Activated naive CD4-positive, alpha-beta T cell treated with anti-CD3 and anti-CD28 coated beads, Interleukin-2, amount 10 ng/mL, durations not matched to agents 7 days and 5 days (primary cell): ENCODE results near the gene CPNE5.
A peak's percentile ranks its signal among the peaks of the same experiment; 100 is the strongest.

Experiments used
- CTCF ChIA-PET: fragments of 350-600 bp; sonication (Branson Sonifier 250); formaldehyde crosslinking; loops from one replicate; lab custom pipeline; 2021; ENCODE audit warnings: antibody characterized with exemption; lab: Charles Lee
- DNase-seq: peaks from one replicate; pipeline ENCODE4 v3.0.0-alpha.2; 2020
- H3K27ac Mint-ChIP-seq: one replicate; pipeline ENCODE4 v1.8.0; 2021; ENCODE audit warnings: mild to moderate bottlenecking, moderate library complexity, mixed read lengths
- H3K27me3 Mint-ChIP-seq: one replicate; pipeline ENCODE4 v1.8.0; 2021; ENCODE audit warnings: mild to moderate bottlenecking, mixed read lengths
- H3K36me3 Mint-ChIP-seq: one replicate; pipeline ENCODE4 v1.8.0; 2021; ENCODE audit warnings: mixed read lengths
- H3K4me1 Mint-ChIP-seq: one replicate; pipeline ENCODE4 v1.8.0; 2021; ENCODE audit warnings: mixed read lengths
- H3K4me3 Mint-ChIP-seq: one replicate; pipeline ENCODE4 v1.8.0; 2021; ENCODE audit warnings: mild to moderate bottlenecking, moderate library complexity, mixed read lengths
- H3K9me3 Mint-ChIP-seq: one replicate; pipeline ENCODE4 v1.8.0; 2021; ENCODE audit warnings: mixed read lengths

CPNE5 gene

DNA sequence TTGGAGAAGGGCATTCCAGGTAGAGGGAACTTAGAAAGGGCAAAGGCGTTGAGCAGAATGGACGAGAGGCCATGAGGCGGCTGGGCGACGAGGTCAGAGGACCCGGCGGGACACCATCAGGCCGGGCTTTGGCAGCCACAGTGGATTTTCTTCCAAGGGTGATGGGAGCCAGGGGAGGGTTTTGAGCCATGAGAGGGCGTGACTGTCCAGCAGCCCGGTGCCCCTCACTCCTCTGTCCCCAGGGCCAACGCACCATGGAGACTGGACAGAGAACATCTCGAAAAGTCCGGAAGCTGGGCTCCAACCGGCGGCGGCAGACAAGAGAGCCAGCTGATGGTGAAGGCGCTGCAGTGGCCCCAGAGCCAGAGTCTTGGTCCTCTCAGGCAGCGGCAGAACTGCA, 135.3 kb downstream of the CPNE5 start:
- no peak for DNase-seq
- Mint-ChIP-seq H3K36me3 (no peaks in the 10 kb centered on the region), H3K4me1 (peaks cover 9% of the 10 kb centered on the region), H3K27ac (no peak overlapping the region), H3K4me3 (no peak overlapping the region), H3K9me3 (no peaks in the 10 kb centered on the region), H3K27me3 (peaks cover 30% of the 10 kb centered on the region)
- CTCF ChIA-PET: no interaction called here

DNA sequence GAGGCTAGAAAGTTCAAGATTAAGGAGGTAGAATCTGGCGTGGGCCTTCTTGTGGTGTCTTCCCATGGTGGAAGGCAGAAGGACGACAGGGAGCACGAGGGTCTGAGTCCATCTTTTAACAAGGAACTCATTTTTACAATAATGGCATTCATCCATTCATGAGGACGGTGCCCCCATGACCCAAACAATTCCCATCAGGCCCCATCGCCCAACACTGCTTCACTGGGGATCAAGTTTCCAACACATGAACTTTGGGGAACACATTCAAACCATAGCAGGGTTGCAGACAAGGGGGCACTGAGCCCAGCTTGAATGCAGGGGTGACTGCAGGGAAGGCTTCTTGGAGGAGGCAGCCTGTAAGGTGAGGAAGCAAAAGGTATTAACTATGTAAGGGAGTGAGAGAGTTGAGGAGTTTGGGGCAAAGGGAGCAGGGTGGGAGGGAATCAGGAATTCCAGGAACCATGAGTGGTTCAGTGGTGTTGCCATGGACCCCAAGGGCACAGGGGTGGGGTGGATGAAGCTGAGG, 136.1 kb downstream of the CPNE5 start:
- CTCF ChIA-PET: no interaction called here
- H3K4me3 Mint-ChIP-seq: no peak overlapping the region
- peaks cover 9% of the 10 kb centered on the region for H3K4me1 Mint-ChIP-seq
- no peak for DNase-seq
- no peak overlapping the region for H3K27ac Mint-ChIP-seq
- H3K27me3 Mint-ChIP-seq: peaks cover 36% of the 10 kb centered on the region
- no peaks in the 10 kb centered on the region for H3K36me3 Mint-ChIP-seq
- H3K9me3 Mint-ChIP-seq: no peaks in the 10 kb centered on the region

DNA sequence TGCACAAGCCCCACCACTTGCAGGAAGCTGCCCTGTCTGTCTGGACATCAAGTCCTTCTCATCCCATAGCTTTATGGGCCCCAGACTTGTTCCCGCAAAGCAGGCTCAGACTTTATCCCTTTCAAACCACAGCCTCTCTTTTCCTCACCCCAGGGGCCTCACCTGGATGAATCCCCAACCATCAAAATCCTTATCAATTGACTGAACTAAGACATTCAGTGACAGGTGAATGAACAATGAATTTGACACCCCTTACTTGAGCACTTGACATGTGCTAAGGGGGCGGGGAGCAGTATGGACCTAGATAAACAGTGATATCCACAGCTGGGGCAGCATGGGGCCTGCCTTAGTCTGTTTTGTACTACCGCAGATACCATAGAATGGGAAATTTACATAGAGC, 136.6 kb downstream of the CPNE5 start:
- CTCF ChIA-PET: no interaction called here
- peaks cover 40% of the 10 kb centered on the region for H3K27me3 Mint-ChIP-seq
- H3K36me3 Mint-ChIP-seq: no peaks in the 10 kb centered on the region
- peaks cover 9% of the 10 kb centered on the region for H3K4me1 Mint-ChIP-seq
- no peaks in the 10 kb centered on the region for H3K9me3 Mint-ChIP-seq
- H3K27ac Mint-ChIP-seq: no peak overlapping the region
- no peak overlapping the region for H3K4me3 Mint-ChIP-seq
- DNase-seq: no peak

DNA sequence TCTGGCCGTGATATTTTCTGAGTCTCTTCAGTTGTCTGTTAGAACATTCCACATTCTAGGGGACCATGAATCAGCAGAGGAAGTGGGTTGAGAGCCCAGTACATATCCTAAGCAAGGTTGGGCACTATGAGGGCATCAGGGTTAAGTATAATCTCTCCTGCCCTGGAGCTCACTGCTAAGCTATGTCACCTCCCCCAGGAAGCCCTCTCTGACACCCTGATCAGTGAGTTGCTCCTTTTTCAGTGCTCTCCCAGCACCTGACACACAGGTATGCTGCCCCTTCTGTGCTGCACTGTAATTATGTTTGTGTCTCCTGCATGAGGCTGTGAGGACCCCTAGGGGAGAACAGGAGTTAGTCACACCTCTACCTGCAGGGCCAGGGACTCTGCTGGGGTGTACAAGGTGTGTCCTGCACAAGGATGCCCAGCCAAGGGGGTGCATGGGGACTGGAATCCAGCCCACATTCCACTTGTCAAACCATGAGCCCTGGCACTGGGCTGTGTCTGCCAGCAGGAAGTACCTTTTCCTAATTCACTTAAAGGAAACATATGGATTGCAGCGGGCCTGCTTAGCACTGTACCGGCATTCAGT, 137.7 kb downstream of the CPNE5 start:
- Mint-ChIP-seq H3K9me3 (no peaks in the 10 kb centered on the region), H3K36me3 (no peaks in the 10 kb centered on the region), H3K4me3 (no peak overlapping the region), H3K27ac (no peak overlapping the region), H3K4me1 (peaks cover 19% of the 10 kb centered on the region), H3K27me3 (peaks cover 48% of the 10 kb centered on the region)
- DNase-seq: peak; percentile 42
- CTCF ChIA-PET: no interaction called here

DNA sequence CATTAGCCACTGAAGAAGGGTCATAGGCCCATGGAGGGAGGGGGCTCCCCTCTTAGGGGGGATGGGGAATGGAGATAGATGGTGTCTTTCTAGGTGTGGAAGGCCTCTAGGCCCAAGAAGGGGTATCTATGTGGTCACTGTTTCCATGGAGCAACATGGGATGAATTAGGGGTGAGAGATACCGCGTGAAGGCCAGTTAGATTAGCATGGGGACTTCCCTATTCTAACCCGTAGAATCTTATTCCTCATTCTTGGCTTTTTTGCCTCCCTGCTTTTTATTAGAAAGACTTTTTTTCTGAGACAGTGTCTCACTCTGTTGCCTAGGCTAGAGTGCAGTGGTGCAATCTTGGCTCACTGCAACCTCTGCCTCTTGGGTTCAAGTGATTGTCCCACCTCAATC, 138.4 kb downstream of the CPNE5 start:
- H3K36me3 Mint-ChIP-seq: no peaks in the 10 kb centered on the region
- peaks cover 47% of the 10 kb centered on the region for H3K27me3 Mint-ChIP-seq
- no peaks in the 10 kb centered on the region for H3K9me3 Mint-ChIP-seq
- peaks cover 23% of the 10 kb centered on the region for H3K4me1 Mint-ChIP-seq
- H3K27ac Mint-ChIP-seq: no peak overlapping the region
- CTCF ChIA-PET: no interaction called here
- H3K4me3 Mint-ChIP-seq: no peak overlapping the region
- no peak for DNase-seq

GRCh38 chr6:36700071-36700812, 139.0 kb downstream of the CPNE5 start:
- Mint-ChIP-seq H3K9me3 (no peaks in the 10 kb centered on the region), H3K4me3 (no peak overlapping the region), H3K36me3 (no peaks in the 10 kb centered on the region), H3K27me3 (peaks cover 41% of the 10 kb centered on the region), H3K4me1 (peaks cover 26% of the 10 kb centered on the region), H3K27ac (no peak overlapping the region)
- CTCF ChIA-PET: no interaction called here
- no peak for DNase-seq

DNA sequence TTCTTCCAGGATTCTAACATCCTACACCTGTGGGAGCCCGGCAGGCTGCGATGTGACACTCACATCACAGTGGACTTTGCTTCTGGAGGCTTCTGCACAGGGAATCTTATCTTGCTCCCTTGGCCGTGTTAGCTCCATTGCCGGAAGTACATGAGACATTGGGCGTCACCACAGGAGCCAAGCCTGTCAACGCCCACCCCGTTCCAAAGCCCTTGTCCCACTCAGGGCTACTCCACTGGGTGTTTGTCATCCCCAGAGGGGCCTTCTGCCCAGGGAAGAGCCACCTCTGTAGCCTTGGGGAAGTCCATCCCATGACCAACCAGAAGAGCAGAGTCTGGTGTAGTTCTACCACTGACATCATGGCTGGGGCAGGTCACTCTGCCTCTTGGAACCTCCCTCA, 139.9 kb downstream of the CPNE5 start:
- CTCF ChIA-PET: no interaction called here
- Mint-ChIP-seq H3K36me3 (no peaks in the 10 kb centered on the region), H3K9me3 (no peaks in the 10 kb centered on the region), H3K27me3 (peaks cover 41% of the 10 kb centered on the region), H3K4me1 (peaks cover 31% of the 10 kb centered on the region), H3K4me3 (no peak overlapping the region), H3K27ac (no peak overlapping the region)
- DNase-seq: no peak

DNA sequence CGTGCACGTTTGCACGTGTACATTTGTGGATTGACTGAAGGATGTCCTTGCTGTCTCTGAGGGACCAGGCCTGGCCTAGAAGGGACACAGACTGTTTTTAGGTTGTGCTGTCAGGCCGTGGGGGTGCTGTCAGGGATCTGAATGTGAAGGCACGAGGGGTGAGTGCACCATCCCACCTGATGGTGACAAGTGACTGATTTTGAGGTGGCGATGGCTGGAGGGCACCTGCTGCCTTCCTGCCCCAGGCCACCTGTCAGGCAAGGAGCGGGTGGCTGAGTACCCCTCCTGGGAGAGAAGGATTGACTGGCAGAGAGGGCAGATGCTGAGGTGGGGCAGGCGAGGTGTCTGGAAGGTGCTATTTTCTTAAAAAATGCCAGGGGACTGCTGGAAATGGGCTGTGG, 140.4 kb downstream of the CPNE5 start:
- H3K9me3 Mint-ChIP-seq: no peaks in the 10 kb centered on the region
- H3K27me3 Mint-ChIP-seq: peaks cover 36% of the 10 kb centered on the region
- DNase-seq: no peak
- no peak overlapping the region for H3K27ac Mint-ChIP-seq
- H3K4me3 Mint-ChIP-seq: no peak overlapping the region
- peaks cover 32% of the 10 kb centered on the region for H3K4me1 Mint-ChIP-seq
- no peaks in the 10 kb centered on the region for H3K36me3 Mint-ChIP-seq
- CTCF ChIA-PET: no interaction called here

- peaks cover 37% of the 10 kb centered on the region for H3K4me1 Mint-ChIP-seq
- CTCF ChIA-PET: no interaction called here
- H3K27ac Mint-ChIP-seq: no peak overlapping the region
- H3K36me3 Mint-ChIP-seq: no peaks in the 10 kb centered on the region
- H3K9me3 Mint-ChIP-seq: no peaks in the 10 kb centered on the region
- DNase-seq: no peak
- H3K27me3 Mint-ChIP-seq: peaks cover 29% of the 10 kb centered on the region
- no peak overlapping the region for H3K4me3 Mint-ChIP-seq
These were observed 141.0 kb downstream of the CPNE5 start for GRCh38 chr6:36698196-36698595.

DNA sequence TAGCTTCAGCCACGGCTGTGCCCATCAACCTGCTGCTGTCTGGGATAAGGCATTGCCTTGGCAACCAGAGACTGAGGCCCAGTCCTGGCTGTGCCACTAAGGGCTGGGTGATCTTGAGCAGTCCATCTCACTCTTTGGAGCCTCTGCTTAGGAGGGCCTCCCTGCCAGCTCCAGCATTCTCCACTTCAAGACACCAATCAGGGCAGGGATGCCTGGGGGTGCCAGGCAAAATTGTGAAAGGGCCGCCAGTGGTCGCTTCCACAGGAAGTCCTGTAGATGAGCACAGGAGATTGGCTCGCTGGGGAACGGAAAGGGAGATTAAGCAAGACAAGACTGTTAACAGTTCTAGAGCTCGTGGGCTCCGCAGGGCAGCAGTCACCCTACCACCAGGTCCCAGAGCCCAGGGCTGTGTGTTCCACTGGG, 141.8 kb downstream of the CPNE5 start, which contains the start of gene RAB44:
RAB44 (plus strand) TSS at position 346 of the 423 bp plus-strand sequence. CDS start 6,410 bp downstream, outside the sequence.
- Mint-ChIP-seq H3K36me3 (no peaks in the 10 kb centered on the region), H3K27me3 (peaks cover 27% of the 10 kb centered on the region), H3K4me1 (peaks cover 44% of the 10 kb centered on the region), H3K27ac (peak within 1 kb of the TSS; percentile 43), H3K9me3 (no peaks in the 10 kb centered on the region), H3K4me3 (no peak within 1 kb of the TSS)
- no peak for DNase-seq
- CTCF ChIA-PET: interaction anchor here (0.7 kb wide), 1 partner anchor 82 kb away, joined by 3 read pairs; no protein-coding TSS in a partner anchor

DNA sequence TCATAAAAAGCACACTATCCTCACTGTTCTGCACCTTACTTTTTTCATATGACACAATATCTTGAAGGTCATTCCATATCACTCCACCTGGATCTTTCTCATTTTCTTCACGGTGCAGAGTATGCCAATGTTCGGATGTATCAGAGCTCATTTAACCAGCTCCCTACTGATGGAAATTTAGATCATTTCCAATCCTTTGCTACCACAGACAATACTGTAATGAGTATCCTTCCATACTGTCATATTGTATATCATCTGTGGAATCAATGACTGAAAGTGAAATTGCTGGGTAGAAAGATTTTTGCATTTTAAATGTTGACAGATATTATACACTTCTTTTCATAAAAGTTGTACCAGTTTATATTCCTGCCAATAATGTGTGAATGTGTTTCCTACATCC, 143.8 kb downstream of the CPNE5 start:
- Mint-ChIP-seq H3K36me3 (no peaks in the 10 kb centered on the region), H3K9me3 (no peaks in the 10 kb centered on the region), H3K4me3 (no peak overlapping the region), H3K4me1 (peaks cover 56% of the 10 kb centered on the region), H3K27me3 (peaks cover 22% of the 10 kb centered on the region), H3K27ac (no peak overlapping the region)
- CTCF ChIA-PET: interaction anchor here (0.9 to 1.3 kb wide), 3 partner anchors 15 to 32 kb away, joined by 3 to 5 read pairs (median 3); no protein-coding TSS in a partner anchor
- no peak for DNase-seq

DNA sequence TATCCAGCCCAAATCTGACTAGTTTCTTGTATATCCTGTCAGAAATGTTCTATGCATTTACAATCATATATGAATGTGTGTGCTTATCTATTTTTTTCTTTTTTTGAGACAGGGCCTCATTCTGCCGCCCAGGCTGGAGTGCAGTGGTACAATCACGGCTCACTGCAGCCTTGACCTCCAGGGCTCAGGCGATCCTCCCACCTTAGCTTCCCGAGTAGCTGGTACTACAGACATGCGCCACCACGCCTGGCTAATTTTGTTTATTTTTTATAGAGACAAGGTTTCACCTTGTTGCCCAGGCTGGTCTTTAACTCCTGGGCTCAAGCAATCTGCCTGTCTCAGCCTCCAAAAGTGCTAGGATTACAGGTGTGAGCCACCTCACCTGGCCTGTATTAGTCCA, 144.6 kb downstream of the CPNE5 start:
- H3K4me3 Mint-ChIP-seq: no peak overlapping the region
- CTCF ChIA-PET: interaction anchor here (0.9 to 1.3 kb wide), 2 partner anchors 14 to 33 kb away, joined by 3 read pairs; no protein-coding TSS in a partner anchor
- peaks cover 22% of the 10 kb centered on the region for H3K27me3 Mint-ChIP-seq

DNA sequence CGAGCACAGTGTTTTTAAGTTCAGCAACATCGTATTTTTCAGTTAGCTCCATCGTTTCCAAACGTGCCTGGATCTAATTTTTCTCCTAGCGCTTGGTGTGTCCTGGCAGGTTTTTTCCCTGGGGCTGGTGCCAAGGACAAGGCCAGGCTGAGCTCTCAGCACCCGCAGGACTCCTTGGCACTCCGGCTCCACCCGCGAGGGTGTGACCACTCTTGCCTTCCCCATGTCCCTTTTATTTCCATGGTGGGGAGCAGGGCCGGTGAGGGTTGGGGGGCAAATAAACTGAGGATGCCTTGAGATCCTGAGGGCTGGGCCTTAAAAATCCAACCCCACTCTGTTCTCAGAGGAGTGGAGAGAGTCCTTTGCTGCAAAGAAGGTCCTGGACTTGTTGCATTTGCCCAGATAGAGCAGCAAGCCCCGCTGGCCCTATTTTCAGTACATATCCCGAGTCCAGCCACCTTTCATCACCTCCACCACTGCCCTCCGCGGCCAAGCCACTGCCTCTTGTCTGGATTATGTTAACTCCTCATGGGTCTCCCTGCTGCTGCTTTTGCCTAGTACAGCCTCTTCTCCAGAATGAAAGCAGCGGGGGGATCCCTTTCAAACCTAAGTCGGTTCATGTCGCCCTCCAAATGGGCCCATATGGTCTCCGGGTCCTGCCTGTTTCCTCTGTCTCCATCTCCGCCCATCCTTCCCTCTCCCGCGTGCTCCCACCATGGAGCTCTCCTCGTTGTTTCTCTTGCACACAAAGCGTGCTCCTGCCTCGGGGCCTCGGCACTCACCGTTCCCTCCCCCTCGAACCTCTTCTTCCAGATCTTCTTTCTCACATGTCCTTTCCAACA, 146.2 kb downstream of the CPNE5 start:
- DNase-seq: no peak
- CTCF ChIA-PET: interaction anchor here (0.9 to 1.7 kb wide), 3 partner anchors 35 to 78 kb away, joined by 3 to 8 read pairs (median 4); no protein-coding TSS in a partner anchor
- peak overlapping the region; percentile 89 for H3K27ac Mint-ChIP-seq

More for the DNA sequence above, 144.6 kb downstream of the CPNE5 start:
- Mint-ChIP-seq H3K4me1 (peaks cover 61% of the 10 kb centered on the region), H3K36me3 (no peaks in the 10 kb centered on the region), H3K9me3 (no peaks in the 10 kb centered on the region), H3K27ac (no peak overlapping the region)
- no peak for DNase-seq

DNA sequence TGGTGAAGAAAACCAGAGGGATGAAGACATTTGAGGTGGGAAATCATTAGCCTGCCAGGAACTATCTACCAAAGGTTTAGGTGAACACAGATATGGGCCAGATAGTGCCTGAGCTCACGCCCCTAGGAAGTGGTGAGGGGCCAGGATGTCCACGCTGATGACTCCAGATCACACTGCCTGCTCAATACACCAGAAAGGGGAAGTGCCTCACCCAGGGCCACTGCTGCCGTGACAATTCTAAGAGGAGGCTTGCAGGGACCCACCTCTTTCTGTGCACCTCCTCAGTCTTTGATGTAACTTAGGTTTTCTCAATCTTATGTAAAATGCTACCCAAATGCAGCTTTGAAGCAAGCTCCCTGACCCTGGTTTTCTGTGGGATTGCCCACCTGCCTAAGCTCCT, 147.0 kb downstream of the CPNE5 start:
- Mint-ChIP-seq H3K36me3 (peaks cover 2% of the 10 kb centered on the region), H3K27ac (peak overlapping the region; percentile 89), H3K27me3 (peaks cover 6% of the 10 kb centered on the region), H3K4me3 (no peak overlapping the region), H3K9me3 (no peaks in the 10 kb centered on the region), H3K4me1 (peaks cover 57% of the 10 kb centered on the region)
- peak; percentile 78 for DNase-seq
- CTCF ChIA-PET: interaction anchor here (0.8 to 1.7 kb wide), 3 partner anchors 36 to 66 kb away, joined by 3 to 8 read pairs (median 3); no protein-coding TSS in a partner anchor

More for the DNA sequence above, 146.2 kb downstream of the CPNE5 start:
- Mint-ChIP-seq H3K36me3 (no peaks in the 10 kb centered on the region), H3K9me3 (no peaks in the 10 kb centered on the region), H3K4me1 (peaks cover 61% of the 10 kb centered on the region), H3K27me3 (peaks cover 14% of the 10 kb centered on the region), H3K4me3 (peak overlapping the region; percentile 2)
